OCI-LY1 (cell line): ENCODE measurements around the gene PTF1A.

Source experiments
- CTCF ChIP-seq: fragments of 200-600 bp; sonication (generic), shearing (Covaris generic); IDR thresholded peaks from 2 replicates; pipeline ENCODE4 v1.5.1; 2017; ENCODE audit warnings: mild to moderate bottlenecking, antibody characterized with exemption, low read length, moderate library complexity, mixed read lengths
- EZH2 ChIP-seq: fragments of 200-600 bp; sonication (generic), shearing (Covaris generic); IDR thresholded peaks from 2 replicates; pipeline ENCODE4 v1.8.0; 2017; ENCODE audit warnings: borderline replicate concordance, mixed run types, mild to moderate bottlenecking, antibody characterized with exemption, low read length, moderate library complexity, mixed read lengths

GRCh38 chr10:23187155-23187554 lies 5.0 kb upstream of the PTF1A start:
- no peak for TF ChIP-seq CTCF
- TF ChIP-seq EZH2: no peak
